ENCODE measurements around the gene MAEL.

Gene MAEL

DNA sequence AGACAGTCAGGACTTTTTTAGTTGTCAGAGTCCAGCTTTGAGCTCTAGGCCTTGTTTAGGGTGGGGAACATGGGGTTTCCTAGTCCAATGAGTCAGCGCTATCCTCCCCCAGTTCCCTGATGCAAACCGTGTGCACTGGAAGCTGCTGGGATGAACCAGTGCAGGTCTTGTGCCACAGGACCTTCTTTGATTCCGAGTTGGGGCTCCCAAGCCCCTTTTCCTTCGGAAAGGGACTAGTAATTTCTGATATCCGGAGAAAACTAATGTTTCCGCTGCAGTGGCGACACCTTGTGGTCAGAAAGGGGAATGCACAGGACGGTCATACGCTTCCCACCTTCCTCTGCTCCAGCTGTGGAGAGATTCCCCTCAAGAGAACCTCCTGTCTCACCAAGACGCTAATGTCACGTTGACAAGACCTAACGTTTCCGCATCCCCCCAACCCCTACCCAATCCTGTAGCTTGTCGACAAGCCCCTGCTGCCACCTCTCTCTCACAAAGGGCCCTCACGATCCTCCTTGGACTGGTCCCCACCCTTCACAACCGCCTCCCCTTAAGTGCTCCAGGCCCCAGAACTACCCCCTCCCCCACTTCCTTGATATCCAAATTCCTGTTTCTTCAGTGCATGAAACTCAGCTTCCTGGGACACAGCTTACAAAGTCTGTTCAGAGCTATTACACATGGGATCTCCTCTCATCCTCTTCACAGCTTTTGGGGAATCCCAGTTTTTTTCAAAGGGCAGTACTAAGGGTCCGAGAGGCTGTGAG is 70.1 kb downstream of the MAEL start:
- DNase-seq: peak; percentile 65 to 71

DNA sequence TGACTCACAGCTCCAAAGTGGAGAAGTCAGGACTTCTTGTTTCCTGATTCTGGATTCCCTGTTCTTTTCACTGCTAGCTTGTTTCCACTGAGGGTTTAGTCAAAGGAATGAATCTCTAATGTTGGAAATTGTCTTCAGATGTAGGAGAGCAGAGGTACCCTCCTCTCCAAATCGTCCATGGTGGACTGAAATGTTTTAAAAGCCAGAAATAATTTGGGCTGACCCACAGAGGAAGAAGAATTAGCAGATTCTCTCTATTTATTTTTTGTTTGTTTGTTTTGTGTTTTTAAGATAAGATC is 70.7 kb downstream of the MAEL start:
- no peak for DNase-seq

DNA sequence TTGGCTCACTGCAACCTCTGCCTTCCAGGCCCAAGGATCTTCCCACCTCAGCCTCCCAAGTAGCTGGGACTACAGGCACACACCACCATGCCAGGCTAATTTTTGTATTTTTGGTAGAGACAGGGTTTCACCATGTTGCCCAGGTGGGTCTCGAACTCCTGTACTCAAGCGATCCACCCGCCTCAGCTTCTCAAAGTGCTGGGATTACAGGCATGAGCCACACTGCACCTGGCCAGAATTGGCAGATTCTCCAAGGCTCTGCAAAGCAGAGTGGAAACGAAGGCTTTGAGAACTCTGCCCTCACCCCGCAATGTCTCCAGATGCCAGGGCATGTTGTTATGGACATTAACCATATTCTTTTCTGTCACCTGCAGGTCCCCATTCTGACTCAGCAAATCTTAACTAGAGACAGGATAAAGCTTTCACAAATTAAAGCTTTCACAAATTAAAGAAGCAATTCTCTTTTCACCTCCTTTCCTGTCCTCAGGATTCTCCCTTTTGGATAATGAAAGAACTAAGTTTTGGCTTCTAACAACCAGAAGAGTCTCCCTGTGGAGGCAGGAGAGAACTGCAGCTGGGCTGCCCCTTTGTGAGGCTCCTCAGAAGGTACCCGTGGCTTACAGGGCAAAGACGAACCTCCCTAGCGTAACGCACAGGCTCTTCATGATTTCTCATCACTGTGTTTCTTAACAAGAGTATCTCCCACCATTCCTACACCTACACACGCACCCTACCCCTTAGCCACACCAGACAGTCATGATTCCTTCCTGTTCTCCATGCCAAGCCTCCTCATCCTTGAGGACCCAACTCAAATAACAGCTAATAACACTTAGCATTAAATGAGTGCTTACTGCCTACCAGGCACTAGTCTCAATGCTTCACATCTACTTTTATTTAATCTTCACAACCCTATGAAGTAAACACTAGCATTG is 71.3 kb downstream of the MAEL start:
- DNase-seq: no peak

DNA sequence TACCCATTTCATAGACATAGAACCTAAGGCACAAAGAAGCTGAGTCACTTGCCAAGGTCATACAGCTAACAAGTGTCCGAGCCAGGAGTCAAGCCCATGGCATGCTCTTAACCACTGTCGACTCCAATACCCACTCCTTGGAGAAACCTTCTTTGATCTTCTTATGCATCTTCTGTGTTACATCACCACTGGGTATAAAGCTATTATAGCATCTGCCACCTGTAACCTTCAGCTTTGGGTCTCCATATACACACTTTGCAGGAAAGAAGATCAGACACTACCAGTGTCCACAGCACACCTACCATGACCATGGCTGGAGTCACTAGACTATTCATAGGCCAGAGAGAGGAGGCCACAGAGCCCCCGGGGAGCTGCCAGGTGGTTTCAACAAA is 72.0 kb downstream of the MAEL start:
- no peak for DNase-seq

DNA sequence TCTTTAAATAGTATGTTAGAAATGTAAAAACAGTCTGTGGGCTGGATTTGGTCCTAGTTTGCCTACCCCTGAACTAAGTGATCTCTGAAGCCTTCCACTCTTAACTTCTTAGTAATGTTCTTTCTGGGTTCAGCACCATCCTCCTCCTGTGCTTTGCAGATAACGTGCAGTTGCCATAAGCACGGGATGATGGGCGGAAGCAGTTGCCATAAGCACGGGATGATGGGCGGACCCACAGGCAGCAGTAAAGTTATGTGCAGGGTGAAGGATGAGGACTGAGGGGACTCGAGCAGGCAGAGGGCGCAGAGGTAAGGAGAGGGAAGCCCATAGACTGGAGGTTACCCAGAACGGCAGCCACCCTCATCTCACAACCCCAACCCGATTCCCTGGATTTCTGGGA is 75.5 kb downstream of the MAEL start:
- DNase-seq: no peak

DNA sequence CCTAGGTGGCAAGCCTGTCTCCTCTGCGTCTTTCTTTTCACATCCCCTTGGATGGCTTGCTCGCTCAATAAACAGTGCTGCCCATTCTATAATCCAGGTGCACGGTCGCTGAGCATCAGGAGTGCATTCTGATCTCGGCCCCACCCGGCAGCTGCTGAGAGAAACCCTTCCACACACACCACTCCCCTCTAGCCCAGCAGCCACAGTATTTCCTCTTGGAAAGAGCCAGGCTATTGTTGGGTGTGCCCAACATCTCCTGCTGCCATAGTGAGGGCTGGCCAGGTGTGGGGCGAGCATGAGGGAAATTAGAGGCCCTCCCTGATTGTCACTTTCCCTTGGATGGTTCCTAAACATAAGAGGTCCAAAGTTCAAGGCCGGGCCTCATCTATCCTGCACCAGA is 76.4 kb downstream of the MAEL start:
- DNase-seq: no peak

DNA sequence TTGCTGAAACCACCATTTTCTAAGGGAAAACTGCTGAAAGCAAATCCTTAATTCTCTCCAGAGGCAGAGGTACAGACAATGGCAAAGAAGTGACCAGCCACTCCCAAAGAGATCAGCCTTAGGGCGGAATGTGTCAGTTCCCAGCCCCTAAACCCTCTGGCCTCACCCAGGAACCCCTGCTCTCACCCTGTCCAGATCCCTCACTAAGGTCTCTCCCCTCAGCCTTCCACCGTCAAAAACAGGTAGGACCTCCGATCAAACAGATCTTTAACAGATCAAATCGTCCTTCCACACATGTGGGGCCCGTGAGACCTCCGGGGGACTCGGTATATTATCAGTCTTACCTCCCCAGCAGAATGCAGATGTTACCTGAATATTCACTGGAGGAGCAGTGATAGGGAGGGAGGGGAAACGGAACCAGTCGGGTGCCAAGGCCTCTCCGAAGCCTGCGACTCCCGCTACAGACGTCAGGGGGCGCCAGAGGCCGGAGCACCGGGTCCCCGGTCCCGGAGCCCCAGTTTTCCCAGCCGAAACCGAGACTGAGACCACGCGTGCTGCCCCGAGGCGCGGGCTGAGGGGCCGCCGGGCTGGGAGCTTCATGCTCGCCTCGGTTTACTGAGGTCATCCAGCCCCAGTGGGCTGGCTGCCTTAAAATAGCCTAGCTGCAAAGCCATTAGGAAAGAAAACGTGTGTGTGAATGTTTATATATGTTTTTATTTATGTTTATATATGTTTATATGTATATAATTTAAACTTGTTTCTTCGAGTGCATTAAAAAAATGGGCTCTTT is 77.4 kb downstream of the MAEL start:
- peak; percentile 72 to 75 for DNase-seq

DNA sequence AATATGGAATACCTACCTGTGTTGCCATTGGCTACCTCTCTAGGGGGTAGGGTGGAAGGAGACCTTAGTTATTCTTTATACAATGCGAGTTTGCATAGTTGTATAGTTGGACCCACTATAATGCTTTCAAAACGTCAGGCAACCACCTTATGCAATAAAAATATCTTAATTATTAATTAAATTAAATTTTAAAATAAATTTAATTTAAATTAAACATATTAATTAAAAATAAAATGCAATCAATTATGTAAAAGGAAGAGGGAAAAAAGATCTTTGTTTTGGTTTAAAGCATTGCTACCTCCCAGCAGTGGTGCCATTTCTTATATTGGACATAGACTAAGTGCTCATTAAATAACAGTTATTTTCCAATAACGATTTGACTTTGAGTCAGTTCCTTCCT is 78.8 kb downstream of the MAEL start:
- no peak for DNase-seq

DNA sequence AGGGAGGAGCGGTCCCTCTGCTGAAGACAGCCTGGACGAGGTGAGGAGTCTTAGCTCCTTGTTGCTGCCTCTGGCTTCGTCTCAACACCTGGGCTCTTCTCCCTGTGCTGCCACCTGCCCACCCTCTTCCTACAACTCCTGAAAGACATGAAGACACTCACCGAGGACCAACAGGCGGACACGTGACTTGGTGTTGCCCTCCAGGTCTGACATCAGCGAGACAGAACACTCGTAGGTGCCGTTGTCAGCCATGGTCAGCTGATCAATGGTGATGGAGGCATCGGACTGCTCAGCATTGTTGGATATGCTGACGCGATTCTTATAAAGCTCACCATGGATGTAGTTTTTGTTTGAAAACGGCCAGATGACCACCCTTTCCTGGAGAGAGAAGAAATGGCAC is 79.7 kb downstream of the MAEL start:
- DNase-seq: no peak

DNA sequence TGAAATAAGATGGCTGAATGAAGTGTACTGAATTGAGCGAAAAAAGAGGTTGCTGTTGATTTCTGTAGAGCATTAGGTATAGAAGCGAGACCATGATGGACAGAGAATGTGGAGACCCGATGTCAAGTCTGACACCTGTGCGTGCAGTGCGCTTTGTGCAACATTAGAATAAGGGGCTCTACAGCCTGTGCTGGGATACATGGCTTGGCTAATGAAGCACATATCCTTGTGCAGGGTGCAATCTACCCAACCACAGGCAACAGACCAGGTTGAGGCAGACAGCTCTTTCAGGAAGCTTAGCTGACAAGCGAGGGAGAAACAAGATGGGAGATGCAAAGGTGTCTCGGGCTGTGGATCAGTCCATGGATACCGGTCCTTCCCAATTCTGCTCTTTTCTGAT is 82.2 kb downstream of the MAEL start:
- DNase-seq: no peak
